ENCODE data around the gene CDC40. TPM values are rescaled to one million over a fixed set of nuclear protein-coding genes. Genes with fewer than 3 reads are reported as not detected.
"Not testable (repeated sequence)": the region's sequence is repeated elsewhere in the genome, so short reads cannot be mapped to it uniquely, and the experiment has no call there.

The CDC40 gene
- total RNA-seq, 1 experiment from 2014 or later = 19.3 TPM

- peak; percentile 7 for DNase-seq (ENCODE audit: low spot score)
Measured at GRCh38 chr6:110270165-110270564, 89.9 kb downstream of the CDC40 start.

GRCh38 chr6:110271732-110272022 is 91.5 kb downstream of the CDC40 start:
- no peak for DNase-seq (ENCODE audit: low spot score)

GRCh38 chr6:110272781-110273180 is 92.6 kb downstream of the CDC40 start:
- not testable (repeated sequence) for DNase-seq (ENCODE audit: low spot score)

- DNase-seq (ENCODE audit: low spot score) = no peak
Measured at GRCh38 chr6:110277100-110277665, 97.0 kb downstream of the CDC40 start.

Other genes starting within 250 kb of the CDC40 start
- gene GPR6, start 202.1 kb upstream of the CDC40 start, total RNA-seq (2014; rRNA removed; shearing (Covaris generic)) = not detected in 2 replicates
- gene WASF1, start 757 bp upstream of the CDC40 start, total RNA-seq (2014; rRNA removed; shearing (Covaris generic)) = 13.2 and 15.7 TPM in 2 replicates
- gene METTL24, start 177.9 kb downstream of the CDC40 start, total RNA-seq (2014; rRNA removed; shearing (Covaris generic)) = not detected in 2 replicates
- 3.5 and 6.0 TPM in 2 replicates for gene DDO, start 235.1 kb downstream of the CDC40 start, total RNA-seq (2014; rRNA removed; shearing (Covaris generic))

Data from A172 (cell line).